ENCODE measurements around the gene PPP6C. TPM values are rescaled to one million over a fixed set of nuclear protein-coding genes. Genes with fewer than 3 reads are reported as not detected.
"Not testable (repeated sequence)": the region's sequence is repeated elsewhere in the genome, so short reads cannot be mapped to it uniquely, and the experiment has no call there.

Gene PPP6C
- total and polyA plus RNA-seq, 2 experiments from 2014 or later: 31.9 to 46.4 TPM

DNA sequence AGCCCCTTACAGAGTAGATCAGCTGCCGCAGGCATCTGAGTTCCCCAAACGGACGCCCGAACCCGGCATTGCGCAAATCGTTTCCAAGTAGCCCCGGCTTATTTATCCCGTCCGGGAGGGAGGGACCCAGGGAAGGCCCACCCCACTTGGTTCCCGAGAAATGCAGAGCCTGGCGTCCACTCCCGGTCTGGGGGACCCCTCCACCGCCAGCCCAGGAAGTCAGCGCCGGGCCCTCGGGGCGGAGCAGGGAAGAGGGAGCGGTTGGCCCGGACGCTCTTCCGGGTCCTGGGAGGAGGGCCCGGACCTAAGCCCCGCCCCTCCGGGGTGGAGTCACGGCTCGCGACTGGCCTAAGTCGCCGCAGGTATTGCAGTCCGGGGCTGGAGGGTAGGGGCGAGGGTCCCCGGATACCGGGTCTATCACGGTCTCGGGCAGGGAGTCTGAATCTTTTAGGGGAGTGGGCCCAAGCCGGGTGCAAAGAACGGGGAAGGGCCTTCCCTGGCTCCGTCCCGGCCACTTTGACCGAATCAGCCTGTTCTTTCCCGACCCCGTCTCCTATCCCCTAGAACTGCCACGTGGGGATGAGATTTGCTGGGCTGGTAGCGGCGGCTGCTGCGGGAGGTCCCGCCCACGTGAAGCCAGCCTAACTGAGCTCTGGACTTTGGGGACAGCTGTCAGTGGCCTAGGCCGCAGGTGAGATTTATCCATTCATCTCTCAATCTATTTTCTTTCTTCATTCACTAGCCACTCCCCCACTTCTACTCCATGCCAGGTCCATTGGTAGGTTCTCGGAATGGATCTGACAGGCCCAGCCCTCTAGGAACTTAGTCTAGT lies 10.8 kb upstream of the PPP6C start, which contains the start of gene RABEPK:
TSS of gene RABEPK (plus strand) at position 327 of the 832 bp plus-strand sequence. CDS start 2,472 bp downstream, outside the sequence.
- Mint-ChIP-seq H3K4me3 (peak within 1 kb of the TSS; percentile 90), H3K27ac (peak within 1 kb of the TSS; percentile 90), H3K4me1 (peaks cover 7% of the 10 kb centered on the region), H3K27me3 (ENCODE audit: insufficient read depth, low read depth, poor library complexity) (peaks cover 2% of the 10 kb centered on the region), H3K9me3 (no peaks in the 10 kb centered on the region), H3K36me3 (ENCODE audit: low read depth) (peaks cover 12% of the 10 kb centered on the region)
- H3K9me2 ChIP-seq (ENCODE audit: insufficient read depth): no peaks in the 10 kb centered on the region
- DNase-seq (ENCODE audit: low spot score): peak; percentile 97
- peak within 1 kb of the TSS; percentile 64 for H3K4me3 ChIP-seq
- peak; percentile 98 for ATAC-seq
- no peaks in the 10 kb centered on the region for H4K20me1 ChIP-seq (replicated peaks; ENCODE audit: insufficient read depth)
- peaks cover 9% of the 10 kb centered on the region; the same call in 1 of the 2 replicates for H3K79me2 ChIP-seq (replicated peaks; ENCODE audit: insufficient read depth)
- H3F3A ChIP-seq (replicated peaks; ENCODE audit: low read depth): peaks cover 4% of the 10 kb centered on the region; the same call in 1 of the 2 replicates
- peak within 1 kb of the TSS; percentile 79 for H3K4me2 ChIP-seq
- peaks cover 7% of the 10 kb centered on the region for H3K4me1 ChIP-seq (ENCODE audit: insufficient read depth)
- peak within 1 kb of the TSS; percentile 89 for H3K27ac ChIP-seq (ENCODE audit: low read depth)
- no peaks in the 10 kb centered on the region; the same call in 1 of the 2 replicates for H3K36me3 ChIP-seq (ENCODE audit: insufficient read depth)
- no peaks in the 10 kb centered on the region for H3K27me3 ChIP-seq (ENCODE audit: insufficient read depth)
- H2AFZ ChIP-seq: peak within 1 kb of the TSS; percentile 85
- TF ChIP-seq JUNB (IDR thresholded peaks at IDR 0.05; ENCODE audit: unreplicated experiment) (no peak), STAT1 (IDR thresholded peaks at IDR 0.05; ENCODE audit: unreplicated experiment) (no peak), POLR2AphosphoS5 (IDR thresholded peaks at IDR 0.05; ENCODE audit: low read depth) (peak; percentile 96), ZNF114 (CRISPR knock-in tag; IDR thresholded peaks at IDR 0.05) (no peak)
- TF ChIP-seq, protein P1, sequence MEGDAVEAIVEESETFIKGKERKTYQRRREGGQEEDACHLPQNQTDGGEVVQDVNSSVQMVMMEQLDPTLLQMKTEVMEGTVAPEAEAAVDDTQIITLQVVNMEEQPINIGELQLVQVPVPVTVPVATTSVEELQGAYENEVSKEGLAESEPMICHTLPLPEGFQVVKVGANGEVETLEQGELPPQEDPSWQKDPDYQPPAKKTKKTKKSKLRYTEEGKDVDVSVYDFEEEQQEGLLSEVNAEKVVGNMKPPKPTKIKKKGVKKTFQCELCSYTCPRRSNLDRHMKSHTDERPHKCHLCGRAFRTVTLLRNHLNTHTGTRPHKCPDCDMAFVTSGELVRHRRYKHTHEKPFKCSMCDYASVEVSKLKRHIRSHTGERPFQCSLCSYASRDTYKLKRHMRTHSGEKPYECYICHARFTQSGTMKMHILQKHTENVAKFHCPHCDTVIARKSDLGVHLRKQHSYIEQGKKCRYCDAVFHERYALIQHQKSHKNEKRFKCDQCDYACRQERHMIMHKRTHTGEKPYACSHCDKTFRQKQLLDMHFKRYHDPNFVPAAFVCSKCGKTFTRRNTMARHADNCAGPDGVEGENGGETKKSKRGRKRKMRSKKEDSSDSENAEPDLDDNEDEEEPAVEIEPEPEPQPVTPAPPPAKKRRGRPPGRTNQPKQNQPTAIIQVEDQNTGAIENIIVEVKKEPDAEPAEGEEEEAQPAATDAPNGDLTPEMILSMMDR (conservative IDR thresholded peaks at IDR 0.05; ENCODE audit: low read depth in 2 of 2): no peak
- TF ChIP-seq, protein P2, sequence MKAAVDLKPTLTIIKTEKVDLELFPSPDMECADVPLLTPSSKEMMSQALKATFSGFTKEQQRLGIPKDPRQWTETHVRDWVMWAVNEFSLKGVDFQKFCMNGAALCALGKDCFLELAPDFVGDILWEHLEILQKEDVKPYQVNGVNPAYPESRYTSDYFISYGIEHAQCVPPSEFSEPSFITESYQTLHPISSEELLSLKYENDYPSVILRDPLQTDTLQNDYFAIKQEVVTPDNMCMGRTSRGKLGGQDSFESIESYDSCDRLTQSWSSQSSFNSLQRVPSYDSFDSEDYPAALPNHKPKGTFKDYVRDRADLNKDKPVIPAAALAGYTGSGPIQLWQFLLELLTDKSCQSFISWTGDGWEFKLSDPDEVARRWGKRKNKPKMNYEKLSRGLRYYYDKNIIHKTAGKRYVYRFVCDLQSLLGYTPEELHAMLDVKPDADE (IDR thresholded peaks at IDR 0.05): peak; percentile 53; the same call in 1 of the 2 replicates

DNA sequence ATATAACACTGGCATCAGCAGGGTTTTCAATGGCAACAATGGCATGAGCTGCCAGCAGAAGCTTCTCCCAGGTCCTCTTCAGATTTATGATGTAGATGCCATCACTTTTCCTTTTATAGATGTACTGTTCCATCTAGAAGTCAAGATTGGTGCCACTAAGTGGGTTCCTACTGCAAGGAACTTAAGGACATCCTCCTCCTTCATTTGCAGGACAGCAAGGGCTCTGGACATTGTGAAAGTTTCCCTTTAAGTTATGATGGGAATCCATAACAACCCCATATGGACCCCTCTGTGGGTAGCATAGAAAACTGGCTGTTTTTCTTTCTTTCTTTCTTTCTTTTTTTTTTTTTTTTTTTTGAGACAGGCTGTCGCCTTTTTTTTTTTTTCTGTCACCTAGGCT lies 6.0 kb upstream of the PPP6C start:
- not testable (repeated sequence) for H3K36me3 ChIP-seq (ENCODE audit: insufficient read depth); H3K4me2 ChIP-seq; H4K20me1 ChIP-seq (replicated peaks; ENCODE audit: insufficient read depth); H3F3A ChIP-seq (replicated peaks; ENCODE audit: low read depth); H3K27me3 Mint-ChIP-seq (ENCODE audit: insufficient read depth, low read depth, poor library complexity); H3K4me1 ChIP-seq (ENCODE audit: insufficient read depth); H3K36me3 Mint-ChIP-seq (ENCODE audit: low read depth); H3K4me1 Mint-ChIP-seq; H3K27ac Mint-ChIP-seq; H2AFZ ChIP-seq; H3K4me3 Mint-ChIP-seq; H3K4me3 ChIP-seq; H3K27ac ChIP-seq (ENCODE audit: low read depth); H3K79me2 ChIP-seq (replicated peaks; ENCODE audit: insufficient read depth); H3K27me3 ChIP-seq (ENCODE audit: insufficient read depth); H3K9me2 ChIP-seq (ENCODE audit: insufficient read depth); H3K9me3 Mint-ChIP-seq; DNase-seq (ENCODE audit: low spot score); ATAC-seq

DNA sequence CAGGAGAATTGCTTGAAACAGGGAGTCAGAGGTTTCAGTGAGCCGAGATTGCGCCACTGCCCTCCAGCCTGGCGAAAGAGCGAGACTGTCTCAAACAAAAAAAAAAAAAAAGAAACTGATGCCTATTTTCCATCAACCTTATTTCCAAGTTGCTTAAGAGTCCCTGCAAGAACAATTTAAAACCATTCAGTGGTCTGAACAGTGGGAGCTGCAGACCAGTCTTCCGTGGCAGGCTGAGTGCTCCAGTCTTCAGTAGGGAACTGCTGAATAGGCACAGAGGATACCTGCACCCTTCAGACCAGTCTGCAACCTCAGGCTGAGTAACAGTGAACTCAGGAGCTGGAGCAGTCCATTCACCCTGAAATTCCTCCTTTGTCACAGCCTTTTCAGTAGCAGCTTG lies 4.9 kb upstream of the PPP6C start:
- not testable (repeated sequence) for H3K27ac ChIP-seq (ENCODE audit: low read depth); H4K20me1 ChIP-seq (replicated peaks; ENCODE audit: insufficient read depth); H3K27ac Mint-ChIP-seq; ATAC-seq; H3K27me3 ChIP-seq (ENCODE audit: insufficient read depth); H3F3A ChIP-seq (replicated peaks; ENCODE audit: low read depth); H3K9me3 Mint-ChIP-seq; H3K9me2 ChIP-seq (ENCODE audit: insufficient read depth); H3K4me1 ChIP-seq (ENCODE audit: insufficient read depth); H3K79me2 ChIP-seq (replicated peaks; ENCODE audit: insufficient read depth); H3K4me1 Mint-ChIP-seq; H3K4me2 ChIP-seq; H2AFZ ChIP-seq; H3K4me3 Mint-ChIP-seq; H3K4me3 ChIP-seq; H3K36me3 Mint-ChIP-seq (ENCODE audit: low read depth); H3K27me3 Mint-ChIP-seq (ENCODE audit: insufficient read depth, low read depth, poor library complexity); H3K36me3 ChIP-seq (ENCODE audit: insufficient read depth); DNase-seq (ENCODE audit: low spot score)
